ENCODE results near the gene GTF2H1. TPM values are rescaled to one million over a fixed set of nuclear protein-coding genes. Genes with fewer than 3 reads are reported as not detected.

The GTF2H1 gene
- total RNA-seq, 1 donor from 2014 or later: 47.8 TPM

DNA sequence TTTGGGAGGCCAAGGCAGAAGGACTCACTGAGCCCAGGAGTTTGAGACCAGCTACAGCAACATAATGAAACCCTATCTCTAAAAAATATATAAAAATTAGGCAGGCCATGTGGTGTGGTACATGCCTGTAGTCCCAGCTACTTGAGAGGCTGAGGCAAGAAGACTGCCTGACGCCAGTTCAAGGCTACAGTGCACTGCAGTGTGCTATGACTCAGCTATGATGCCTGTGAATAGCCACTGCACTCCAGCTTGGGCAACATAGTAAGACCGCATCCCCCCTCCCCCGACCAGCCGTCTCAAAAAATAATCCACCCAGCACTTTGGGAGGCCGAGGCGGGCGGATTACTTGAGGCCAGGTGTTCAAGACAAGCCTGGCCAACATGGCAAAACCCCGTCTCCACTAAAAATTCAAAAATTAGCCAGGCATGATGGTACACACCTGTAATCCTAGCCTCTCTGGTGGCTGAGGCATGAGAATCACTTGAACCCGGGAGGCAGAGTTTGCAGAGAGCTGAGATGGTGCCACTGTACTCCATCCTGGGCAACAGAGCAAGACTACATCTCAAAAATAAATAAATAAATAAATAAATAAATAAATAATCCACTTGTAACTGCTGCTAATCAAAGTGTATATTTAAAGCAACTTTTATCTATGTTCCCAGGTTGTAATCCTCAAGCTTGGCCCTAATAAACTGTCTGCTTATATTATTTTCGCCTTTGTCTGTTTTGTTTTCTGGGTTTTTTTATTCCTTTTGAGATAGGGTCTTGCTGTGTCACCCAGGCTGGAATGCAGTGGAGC lies 8.2 kb upstream of the GTF2H1 start:
- H3K4me1 Mint-ChIP-seq (ENCODE audit: low read depth, unreplicated experiment): peaks cover 31% of the 10 kb centered on the region
- FAIRE-seq: no peak

GRCh38 chr11:18314784-18315523 lies 7.4 kb upstream of the GTF2H1 start:
- peaks cover 5% of the 10 kb centered on the region for H3K36me3 Mint-ChIP-seq (ENCODE audit: low read depth, unreplicated experiment)
- Histone ChIP-seq H3K4me3 (ENCODE audit: insufficient read depth, low read depth, low read length) (no peak overlapping the region), H2AFZ (ENCODE audit: low read depth, low read length) (no peak overlapping the region), H3K27me3 (ENCODE audit: insufficient read depth, low read length) (no peaks in the 10 kb centered on the region), H3K9me3 (ENCODE audit: insufficient read depth, low read depth, low read length) (no peaks in the 10 kb centered on the region), H3K9ac (ENCODE audit: low read length) (no peak overlapping the region), H3K4me2 (ENCODE audit: low read length) (no peak overlapping the region), H3K27ac (ENCODE audit: low read depth, low read length) (no peak overlapping the region), H3K79me2 (ENCODE audit: insufficient read depth, low read length) (peaks cover 49% of the 10 kb centered on the region), H4K20me1 (ENCODE audit: insufficient read depth, low read length) (no peaks in the 10 kb centered on the region), H3K4me1 (ENCODE audit: insufficient read depth, low read length) (peaks cover 16% of the 10 kb centered on the region), H3K36me3 (ENCODE audit: insufficient read depth, low read length) (peaks cover 5% of the 10 kb centered on the region)
- peak overlapping the region; percentile 53 for H3K27ac Mint-ChIP-seq (ENCODE audit: unreplicated experiment)
- H3K4me1 Mint-ChIP-seq (ENCODE audit: low read depth, unreplicated experiment): peaks cover 38% of the 10 kb centered on the region
- no peaks in the 10 kb centered on the region for H3K9me3 Mint-ChIP-seq (ENCODE audit: unreplicated experiment)
- H3K4me3 Mint-ChIP-seq (ENCODE audit: unreplicated experiment): peak overlapping the region; percentile 20
- DNase-seq (ENCODE audit: low read depth) (peak; percentile 56), FAIRE-seq (no peak)
- H3K27me3 Mint-ChIP-seq (ENCODE audit: low read depth, unreplicated experiment): no peaks in the 10 kb centered on the region
- TF ChIP-seq EZH2 (IDR thresholded peaks at IDR 0.05; ENCODE audit: insufficient read depth, low read length) (no peak), CTCF (IDR thresholded peaks at IDR 0.05; ENCODE audit: insufficient read depth, low read depth, low read length) (no peak)

More for the DNA sequence above, 8.2 kb upstream of the GTF2H1 start:
- H4K20me1 ChIP-seq (ENCODE audit: insufficient read depth, low read length): no peaks in the 10 kb centered on the region
- peak; percentile 23 for DNase-seq (ENCODE audit: low read depth)
- H3K36me3 Mint-ChIP-seq (ENCODE audit: low read depth, unreplicated experiment): peaks cover 5% of the 10 kb centered on the region
- H3K4me2 ChIP-seq (ENCODE audit: low read length): no peak overlapping the region
- H3K27me3 ChIP-seq (ENCODE audit: insufficient read depth, low read length): no peaks in the 10 kb centered on the region
- H3K27ac ChIP-seq (ENCODE audit: low read depth, low read length): peak overlapping the region; percentile 3
- no peak overlapping the region for H3K9ac ChIP-seq (ENCODE audit: low read length)
- H3K9me3 Mint-ChIP-seq (ENCODE audit: unreplicated experiment): no peaks in the 10 kb centered on the region
- H3K27me3 Mint-ChIP-seq (ENCODE audit: low read depth, unreplicated experiment): no peaks in the 10 kb centered on the region
- peaks cover 41% of the 10 kb centered on the region for H3K79me2 ChIP-seq (ENCODE audit: insufficient read depth, low read length)
- no peak overlapping the region for H3K4me3 Mint-ChIP-seq (ENCODE audit: unreplicated experiment)
- H3K36me3 ChIP-seq (ENCODE audit: insufficient read depth, low read length): peaks cover 12% of the 10 kb centered on the region
- H3K4me1 ChIP-seq (ENCODE audit: insufficient read depth, low read length): peaks cover 16% of the 10 kb centered on the region
- no peak overlapping the region for H3K4me3 ChIP-seq (ENCODE audit: insufficient read depth, low read depth, low read length)
- no peaks in the 10 kb centered on the region for H3K9me3 ChIP-seq (ENCODE audit: insufficient read depth, low read depth, low read length)
- peak overlapping the region; percentile 53 for H3K27ac Mint-ChIP-seq (ENCODE audit: unreplicated experiment)
- H2AFZ ChIP-seq (ENCODE audit: low read depth, low read length): no peak overlapping the region
- TF ChIP-seq EZH2 (IDR thresholded peaks at IDR 0.05; ENCODE audit: insufficient read depth, low read length): no peak
- TF ChIP-seq CTCF (IDR thresholded peaks at IDR 0.05; ENCODE audit: insufficient read depth, low read depth, low read length): no peak

Data from astrocyte (in vitro differentiated cells and primary cell).